ENCODE data around the gene ELP2.
A peak's percentile ranks its signal among the peaks of the same experiment; 100 is the strongest.

- peak in 1 of 6 experiments; percentile 6 for TF ChIP-seq CTCF (IDR thresholded peaks at IDR 0.05)
- TF ChIP-seq EP300 (IDR thresholded peaks at IDR 0.05), result no peak
Measured at GRCh38 chr18:36128907-36129299, 796 bp upstream of the ELP2 start.
